HEK293 (cell line): ENCODE measurements around the gene B4GALNT2.

ENCODE experiments used
- PBX3 ChIP-seq: sonication (generic); formaldehyde crosslinking; IDR thresholded peaks from 2 replicates; pipeline ENCODE4 v1.8.1; 2022; ENCODE audit warnings: mild to moderate bottlenecking, moderate library complexity, missing genetic modification reagents
- REST ChIP-seq: fragments of 450-650 bp; formaldehyde crosslinking; IDR thresholded peaks from 2 replicates; pipeline ENCODE4 v1.5.1; 2016; ENCODE audit warnings: missing biosample characterization, missing genetic modification characterization
- SP7 ChIP-seq: fragments of 450-650 bp; formaldehyde crosslinking; IDR thresholded peaks from 2 replicates; pipeline ENCODE4 v1.5.1; 2016; ENCODE audit warnings: missing biosample characterization, missing genetic modification characterization
- ZBTB8A ChIP-seq: fragments of 450-650 bp; formaldehyde crosslinking; IDR thresholded peaks from 2 replicates; pipeline ENCODE4 v1.5.1; 2016; ENCODE audit warnings: missing biosample characterization, missing genetic modification characterization
- ZNF274 ChIP-seq, 2 experiments: fragments of 200-500 bp in 1 of 2; fragments of 450-650 bp in 1 of 2; sonication (Bioruptor generic) in 1 of 2; formaldehyde crosslinking in 1 of 2; IDR thresholded peaks; 2 replicates each; pipeline versions ENCODE4 v1.5.1 to v1.6.1; 2014 to 2016; ENCODE audit warnings: borderline replicate concordance in 1 of 2, inconsistent platforms in 1 of 2, low read length in 1 of 2, missing biosample characterization in 1 of 2, missing genetic modification characterization in 1 of 2
- ZNF433 ChIP-seq: fragments of 450-650 bp; formaldehyde crosslinking; IDR thresholded peaks from 2 replicates; pipeline ENCODE4 v1.5.1; 2016; ENCODE audit warnings: missing biosample characterization, missing genetic modification characterization, low read depth
- TF ChIP-seq, protein P1 (sequence below): fragments of 450-650 bp; formaldehyde crosslinking; IDR thresholded peaks from 2 replicates; pipeline ENCODE4 v1.5.1; 2016; ENCODE audit warnings: missing biosample characterization, missing genetic modification characterization
- TF ChIP-seq, protein P2 (sequence below): fragments of 450-650 bp; formaldehyde crosslinking; IDR thresholded peaks from 2 replicates; pipeline ENCODE4 v1.5.1; 2016; ENCODE audit warnings: missing biosample characterization, missing genetic modification characterization

DNA sequence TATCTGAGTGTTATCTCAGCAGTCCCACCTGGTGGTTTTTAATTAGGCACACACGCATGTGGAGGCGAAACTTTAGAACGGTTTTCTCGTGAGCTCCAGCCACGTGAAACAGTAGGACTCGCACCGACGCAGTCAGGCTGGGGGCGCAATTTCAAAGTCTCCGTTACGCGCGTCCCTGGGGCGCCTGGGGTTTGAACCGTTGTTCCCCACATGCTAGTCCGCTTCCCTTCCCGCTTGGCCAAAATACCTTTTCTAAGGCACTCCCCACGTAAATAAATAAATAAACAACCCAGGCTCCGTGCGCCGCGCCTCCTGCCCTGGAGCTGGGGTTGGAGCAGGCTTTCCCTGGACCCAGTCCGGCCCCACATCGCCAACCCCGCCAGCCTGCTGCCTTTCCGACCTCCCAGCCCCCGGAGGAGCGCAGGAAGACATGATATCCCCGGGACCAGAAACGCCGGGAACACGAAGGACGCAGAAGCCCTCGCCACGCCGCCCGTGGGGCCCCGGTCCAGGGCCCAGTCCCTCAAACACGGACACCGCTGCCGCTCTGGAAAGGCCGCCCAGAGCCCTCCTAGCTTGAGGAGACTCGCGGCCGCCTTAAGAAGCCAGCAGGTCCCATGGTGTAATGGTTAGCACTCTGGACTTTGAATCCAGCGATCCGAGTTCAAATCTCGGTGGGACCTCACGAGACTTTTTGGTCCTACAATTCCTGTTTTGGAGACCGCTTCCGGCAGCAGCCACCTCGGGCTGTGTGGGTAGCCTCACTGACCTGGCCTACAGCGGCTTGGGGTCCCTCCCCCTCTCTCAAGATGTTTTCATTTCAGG, 59.6 kb downstream of the B4GALNT2 start:
- TF ChIP-seq SP7 (tag by site-specific recombination) (peak; percentile 74), PBX3 (CRISPR knock-in tag) (peak; percentile 38; the same call in 1 of the 2 replicates), ZBTB8A (tag by site-specific recombination) (peak; percentile 47; the same call in 1 of the 2 replicates), ZNF274 (IDR thresholded peaks at IDR 0.05; ENCODE audit: low read length) (no peak), ZNF274 (tag by site-specific recombination; IDR thresholded peaks at IDR 0.05; ENCODE audit: borderline replicate concordance) (no peak), REST (no peak), ZNF433 (tag by site-specific recombination) (no peak)
- TF ChIP-seq, protein P1, sequence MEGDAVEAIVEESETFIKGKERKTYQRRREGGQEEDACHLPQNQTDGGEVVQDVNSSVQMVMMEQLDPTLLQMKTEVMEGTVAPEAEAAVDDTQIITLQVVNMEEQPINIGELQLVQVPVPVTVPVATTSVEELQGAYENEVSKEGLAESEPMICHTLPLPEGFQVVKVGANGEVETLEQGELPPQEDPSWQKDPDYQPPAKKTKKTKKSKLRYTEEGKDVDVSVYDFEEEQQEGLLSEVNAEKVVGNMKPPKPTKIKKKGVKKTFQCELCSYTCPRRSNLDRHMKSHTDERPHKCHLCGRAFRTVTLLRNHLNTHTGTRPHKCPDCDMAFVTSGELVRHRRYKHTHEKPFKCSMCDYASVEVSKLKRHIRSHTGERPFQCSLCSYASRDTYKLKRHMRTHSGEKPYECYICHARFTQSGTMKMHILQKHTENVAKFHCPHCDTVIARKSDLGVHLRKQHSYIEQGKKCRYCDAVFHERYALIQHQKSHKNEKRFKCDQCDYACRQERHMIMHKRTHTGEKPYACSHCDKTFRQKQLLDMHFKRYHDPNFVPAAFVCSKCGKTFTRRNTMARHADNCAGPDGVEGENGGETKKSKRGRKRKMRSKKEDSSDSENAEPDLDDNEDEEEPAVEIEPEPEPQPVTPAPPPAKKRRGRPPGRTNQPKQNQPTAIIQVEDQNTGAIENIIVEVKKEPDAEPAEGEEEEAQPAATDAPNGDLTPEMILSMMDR (tag by site-specific recombination) = peak; percentile 92
- TF ChIP-seq, protein P2, sequence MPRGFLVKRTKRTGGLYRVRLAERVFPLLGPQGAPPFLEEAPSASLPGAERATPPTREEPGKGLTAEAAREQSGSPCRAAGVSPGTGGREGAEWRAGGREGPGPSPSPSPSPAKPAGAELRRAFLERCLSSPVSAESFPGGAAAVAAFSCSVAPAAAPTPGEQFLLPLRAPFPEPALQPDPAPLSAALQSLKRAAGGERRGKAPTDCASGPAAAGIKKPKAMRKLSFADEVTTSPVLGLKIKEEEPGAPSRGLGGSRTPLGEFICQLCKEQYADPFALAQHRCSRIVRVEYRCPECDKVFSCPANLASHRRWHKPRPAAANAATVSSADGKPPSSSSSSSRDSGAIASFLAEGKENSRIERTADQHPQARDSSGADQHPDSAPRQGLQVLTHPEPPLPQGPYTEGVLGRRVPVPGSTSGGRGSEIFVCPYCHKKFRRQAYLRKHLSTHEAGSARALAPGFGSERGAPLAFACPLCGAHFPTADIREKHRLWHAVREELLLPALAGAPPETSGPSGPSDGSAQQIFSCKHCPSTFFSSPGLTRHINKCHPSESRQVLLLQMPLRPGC = no peak
